Thoracic aorta (tissue), 2 donors: Measurements from ENCODE around the gene NXPE3. TPM values are rescaled to one million over a fixed set of nuclear protein-coding genes. Genes with fewer than 3 reads are reported as not detected.
"Not testable (repeated sequence)": the region's sequence is repeated elsewhere in the genome, so short reads cannot be mapped to it uniquely, and the experiment has no call there.

Experiments used
- ATAC-seq: fragments of 150-250 bp; one replicate; pipeline ENCODE4 v1.8.0; 2017; ENCODE audit warnings: low read depth; ENCODE audit not compliant: insufficient number of reproducible peaks, low FRiP score
- DNase-seq: peaks from one replicate; pipeline ENCODE4 v3.0.0-alpha.2; 2020; ENCODE audit warnings: low spot score
- H3K27ac ChIP-seq, 2 donors: fragments of 200-600 bp; sonication (generic); 1 replicate in 1 of 2; 2 replicates in 1 of 2; pipeline ENCODE4 v1.5.1; 2016; ENCODE audit warnings: mild to moderate bottlenecking in 2 of 2, moderate library complexity in 2 of 2
- H3K27me3 ChIP-seq: fragments of 200-600 bp; sonication (generic); replicated peaks from 2 replicates; pipeline ENCODE4 v1.6.0; 2016; ENCODE audit warnings: mild to moderate bottlenecking; ENCODE audit not compliant: insufficient read depth
- H3K36me3 ChIP-seq: fragments of 200-600 bp; sonication (generic); one replicate; pipeline ENCODE4 v1.5.1; 2016
- H3K4me1 ChIP-seq, 2 donors: fragments of 200-600 bp; sonication (generic); 1 replicate in 1 of 2; 2 replicates in 1 of 2; pipeline versions ENCODE4 v1.5.1 to v1.6.0; 2016; ENCODE audit warnings: low read depth in 2 of 2, mild to moderate bottlenecking in 1 of 2; ENCODE audit not compliant: control insufficient read depth in 1 of 2
- H3K4me3 ChIP-seq: fragments of 200-600 bp; sonication (generic); 2 replicates; pipeline ENCODE4 v1.5.1; 2016; ENCODE audit warnings: mild to moderate bottlenecking
- H3K9me3 ChIP-seq: fragments of 200-600 bp; sonication (generic); 2 replicates; pipeline ENCODE4 v1.5.1; 2016
- CTCF ChIP-seq: fragments of 200-600 bp; sonication (generic); IDR thresholded peaks from one replicate; pipeline ENCODE4 v1.5.1; 2019; ENCODE audit warnings: antibody characterized with exemption
- total RNA-seq, 2 donors: library from RNA; depleted of rRNA; stranded (reverse); fragments of >200 nt; gene quantifications; one replicate each; pipeline versions ENCODE4 v1.1.0 to v1.2.3, GENCODE V29; 2016

Gene NXPE3
- total RNA-seq, 2 donors from 2014 or later, result 15.7 to 30.7 TPM

GRCh38 chr3:101861212-101861788, 82.3 kb downstream of the NXPE3 start:
- Histone ChIP-seq H3K36me3 (peaks cover 42% of the 10 kb centered on the region), H3K4me3 (no peak overlapping the region), H3K27ac (no peak overlapping the region), H3K27me3 (no peaks in the 10 kb centered on the region), H3K9me3 (no peaks in the 10 kb centered on the region), H3K4me1 (peaks cover 19 to 28% of the 10 kb centered on the region in 2 donors)
- no peak for DNase-seq
- TF ChIP-seq CTCF, result no peak
- no peak for ATAC-seq

DNA sequence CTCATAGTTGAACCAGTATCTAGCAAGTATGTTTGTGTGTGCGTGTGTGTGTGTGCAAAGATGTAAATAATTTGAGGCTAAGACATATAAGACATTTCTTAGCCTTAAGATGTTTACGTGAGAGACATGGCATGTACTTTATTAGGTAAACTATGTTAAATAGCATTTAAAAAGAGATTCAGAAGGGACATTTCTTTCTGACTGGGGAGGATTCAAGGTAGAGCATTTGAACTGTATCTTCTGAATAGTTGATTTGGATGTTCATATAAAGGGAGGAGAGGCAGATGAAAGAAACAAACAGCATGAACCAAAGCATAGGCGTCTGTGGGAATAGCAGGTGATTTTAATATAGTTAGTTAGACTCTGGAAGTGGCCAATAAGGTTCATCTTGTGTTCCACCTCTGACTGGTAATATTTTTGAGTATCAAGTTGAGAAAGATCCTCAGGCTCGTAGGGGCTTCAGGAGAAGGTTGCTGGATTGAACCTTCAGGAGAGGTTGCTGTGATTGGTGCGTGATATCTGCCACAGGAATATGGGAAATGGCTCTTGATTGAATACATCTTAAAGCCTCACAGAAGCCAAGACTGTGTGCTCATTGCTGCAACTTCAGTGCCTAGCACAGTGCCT, 82.9 kb downstream of the NXPE3 start:
- DNase-seq (no peak), ATAC-seq (no peak)
- no peak overlapping the region for H3K27ac ChIP-seq
- no peak for TF ChIP-seq CTCF
- H3K27me3 ChIP-seq, result no peaks in the 10 kb centered on the region
- H3K9me3 ChIP-seq, result no peaks in the 10 kb centered on the region
- peaks cover 14 to 22% of the 10 kb centered on the region in 2 donors for H3K4me1 ChIP-seq
- H3K36me3 ChIP-seq, result peaks cover 35% of the 10 kb centered on the region
- H3K4me3 ChIP-seq, result no peak overlapping the region

- H3K9me3 ChIP-seq, result no peaks in the 10 kb centered on the region
- DNase-seq (no peak), ATAC-seq (no peak)
- no peak for TF ChIP-seq CTCF
- no peaks in the 10 kb centered on the region for H3K27me3 ChIP-seq
- H3K36me3 ChIP-seq, result peaks cover 29% of the 10 kb centered on the region
- no peak overlapping the region for H3K27ac ChIP-seq
- peaks cover 9 to 15% of the 10 kb centered on the region in 2 donors for H3K4me1 ChIP-seq
- no peak overlapping the region for H3K4me3 ChIP-seq
These were observed 83.6 kb downstream of the NXPE3 start for GRCh38 chr3:101862416-101863165.

DNA sequence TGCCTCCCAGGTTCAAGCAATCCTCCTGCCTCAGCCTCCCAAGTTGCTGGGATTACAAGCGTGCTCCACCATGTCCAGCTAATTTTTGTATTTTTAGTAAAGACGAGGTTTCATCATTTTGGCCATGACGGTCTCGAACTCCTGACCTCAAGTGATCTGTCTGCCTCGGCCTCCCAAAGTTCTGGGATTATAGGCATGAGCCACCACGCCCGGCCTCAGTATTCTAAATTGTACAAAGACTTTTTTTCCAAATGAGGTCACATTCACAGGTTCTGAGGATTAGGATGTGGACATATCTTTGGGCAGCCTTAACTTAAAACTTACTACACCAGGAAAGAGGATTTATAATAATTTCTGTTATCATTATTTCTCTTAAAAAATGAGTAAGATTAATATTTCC, 85.9 kb downstream of the NXPE3 start:
- not testable (repeated sequence) for ATAC-seq, H3K27me3 ChIP-seq, H3K9me3 ChIP-seq, H3K27ac ChIP-seq, DNase-seq, H3K36me3 ChIP-seq, H3K4me3 ChIP-seq
- H3K4me1 ChIP-seq, result peaks cover 4 to 15% of the 10 kb centered on the region in 2 donors

DNA sequence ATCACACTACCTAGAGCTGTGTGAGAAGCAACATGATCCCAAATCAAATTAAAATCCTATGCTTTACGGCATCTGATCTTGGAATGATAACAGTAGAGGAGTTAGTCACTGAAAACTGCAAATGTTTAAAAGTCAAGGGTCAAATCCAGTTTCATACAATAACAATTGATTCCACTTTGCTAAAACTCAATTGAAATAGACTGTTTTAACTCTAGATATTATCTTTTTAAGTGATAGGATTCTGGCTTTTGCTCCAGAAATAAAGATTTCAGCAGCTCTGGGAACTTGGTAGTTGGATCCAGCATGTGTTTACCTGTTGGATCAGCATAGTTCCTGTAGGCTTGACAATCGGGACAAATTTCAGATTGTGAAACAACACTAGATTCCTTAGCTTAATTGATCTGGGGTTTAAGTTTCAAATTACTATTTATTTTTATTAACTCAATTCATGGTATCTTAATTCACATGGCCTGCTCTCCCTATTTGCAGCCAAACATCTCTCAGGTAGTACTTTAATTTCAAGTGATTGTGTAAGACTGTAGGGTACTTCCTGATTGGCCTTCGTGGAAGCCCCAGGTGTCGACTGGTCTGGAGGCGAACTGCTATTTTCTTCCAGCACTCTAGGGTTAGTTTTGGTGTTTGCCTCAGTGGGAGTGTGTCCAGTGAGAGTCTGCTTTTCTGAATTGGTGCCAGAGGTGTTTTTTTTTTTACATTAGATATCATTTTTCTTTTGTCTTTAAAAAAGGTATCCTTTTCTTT, 86.9 kb downstream of the NXPE3 start:
- Histone ChIP-seq H3K27me3 (no peaks in the 10 kb centered on the region), H3K9me3 (no peaks in the 10 kb centered on the region), H3K36me3 (peaks cover 6% of the 10 kb centered on the region), H3K4me1 (peaks cover 4 to 15% of the 10 kb centered on the region in 2 donors), H3K27ac (no peak overlapping the region), H3K4me3 (no peak overlapping the region)
- no peak for TF ChIP-seq CTCF
- DNase-seq, result no peak
- ATAC-seq, result no peak
